Activated CD8-positive, alpha-beta memory T cell treated with anti-CD3 and anti-CD28 coated beads, Interleukin-2, amount 10 ng/mL, durations not matched to agents 7 days and 5 days (primary cell): ENCODE measurements around the gene CRIP2. TPM values are rescaled to one million over a fixed set of nuclear protein-coding genes. Genes with fewer than 3 reads are reported as not detected.

Experiments used
- ATAC-seq: fragments of 150-1000 bp; cut with Tn5 transposase; one replicate; pipeline ENCODE4 v1.10.0; 2021; ENCODE audit warnings: moderate library complexity
- CTCF ChIA-PET: fragments of 350-600 bp; sonication (Branson Sonifier 250); formaldehyde crosslinking; loops from one replicate; lab custom pipeline; 2021; ENCODE audit warnings: antibody characterized with exemption; lab: Charles Lee
- DNase-seq: peaks from one replicate; pipeline ENCODE4 v3.0.0-alpha.2; 2020
- H3K27ac Mint-ChIP-seq: one replicate; pipeline ENCODE4 v1.8.0; 2021; ENCODE audit warnings: mild to moderate bottlenecking, mixed read lengths
- H3K27me3 Mint-ChIP-seq: one replicate; pipeline ENCODE4 v1.8.0; 2021; ENCODE audit warnings: mixed read lengths
- H3K36me3 Mint-ChIP-seq: one replicate; pipeline ENCODE4 v1.8.0; 2021; ENCODE audit warnings: mild to moderate bottlenecking, mixed read lengths
- H3K4me1 Mint-ChIP-seq: one replicate; pipeline ENCODE4 v1.8.0; 2021; ENCODE audit warnings: mixed read lengths
- H3K4me3 Mint-ChIP-seq: one replicate; pipeline ENCODE4 v1.8.0; 2021; ENCODE audit warnings: mild to moderate bottlenecking, moderate library complexity, mixed read lengths
- H3K9me3 Mint-ChIP-seq: one replicate; pipeline ENCODE4 v1.8.0; 2022; ENCODE audit warnings: low read depth, mixed read lengths
- total RNA-seq, 2 experiments: library from RNA; stranded (reverse); gene quantifications; one replicate each; pipeline ENCODE4 v1.2.3, GENCODE V29; 2021

CRIP2 gene
- total RNA-seq, 2 experiments from 2014 or later, result 0.68 TPM; not detected in 1

DNA sequence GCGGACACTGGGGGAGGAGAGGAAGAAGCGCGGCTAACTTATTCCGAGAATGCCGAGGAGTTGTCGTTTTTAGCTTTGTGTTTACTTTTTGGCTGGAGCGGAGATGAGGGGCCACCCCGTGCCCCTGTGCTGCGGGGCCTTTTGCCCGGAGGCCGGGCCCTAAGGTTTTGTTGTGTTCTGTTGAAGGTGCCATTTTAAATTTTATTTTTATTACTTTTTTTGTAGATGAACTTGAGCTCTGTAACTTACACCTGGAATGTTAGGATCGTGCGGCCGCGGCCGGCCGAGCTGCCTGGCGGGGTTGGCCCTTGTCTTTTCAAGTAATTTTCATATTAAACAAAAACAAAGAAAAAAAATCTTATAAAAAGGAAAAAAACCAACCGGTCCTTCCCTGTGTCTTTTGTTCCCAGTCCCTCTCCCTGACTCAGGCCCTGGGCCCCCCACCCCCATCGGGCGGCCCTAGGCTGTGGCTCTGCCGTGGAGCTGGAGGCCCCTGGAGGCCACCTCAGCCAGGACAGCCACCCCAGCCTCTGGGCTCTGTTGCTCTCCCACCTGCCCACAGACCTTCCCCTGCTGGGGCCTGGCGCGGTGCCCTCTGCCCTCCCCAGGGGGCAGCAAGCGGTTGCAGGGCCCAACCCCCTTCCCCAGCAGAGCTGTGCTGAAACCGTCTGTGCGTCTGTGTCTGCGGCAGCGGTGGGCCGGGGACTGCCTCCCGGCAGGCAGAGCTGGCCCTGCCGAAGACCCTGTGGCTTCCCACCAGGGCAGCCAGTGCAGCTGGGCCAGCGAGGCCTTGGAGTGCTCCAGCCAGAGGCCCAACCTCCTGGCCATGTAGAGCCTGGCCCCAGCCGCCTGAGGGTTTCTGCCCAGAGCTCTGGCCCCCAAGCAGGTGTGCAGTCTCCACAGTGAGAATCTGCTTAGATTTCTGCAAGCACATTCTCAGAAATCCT lies 4.0 kb upstream of the CRIP2 start:
- DNase-seq (no peak), ATAC-seq (no peak)
- Mint-ChIP-seq H3K27ac (no peak overlapping the region), H3K36me3 (no peaks in the 10 kb centered on the region), H3K4me3 (no peak overlapping the region), H3K27me3 (peaks cover 4% of the 10 kb centered on the region), H3K9me3 (no peaks in the 10 kb centered on the region), H3K4me1 (no peaks in the 10 kb centered on the region)
- CTCF ChIA-PET, result interaction anchor here (0.9 to 2.0 kb wide), 4 partner anchors 10 to 74 kb away, joined by 3 to 5 read pairs (median 4); no protein-coding TSS in a partner anchor

DNA sequence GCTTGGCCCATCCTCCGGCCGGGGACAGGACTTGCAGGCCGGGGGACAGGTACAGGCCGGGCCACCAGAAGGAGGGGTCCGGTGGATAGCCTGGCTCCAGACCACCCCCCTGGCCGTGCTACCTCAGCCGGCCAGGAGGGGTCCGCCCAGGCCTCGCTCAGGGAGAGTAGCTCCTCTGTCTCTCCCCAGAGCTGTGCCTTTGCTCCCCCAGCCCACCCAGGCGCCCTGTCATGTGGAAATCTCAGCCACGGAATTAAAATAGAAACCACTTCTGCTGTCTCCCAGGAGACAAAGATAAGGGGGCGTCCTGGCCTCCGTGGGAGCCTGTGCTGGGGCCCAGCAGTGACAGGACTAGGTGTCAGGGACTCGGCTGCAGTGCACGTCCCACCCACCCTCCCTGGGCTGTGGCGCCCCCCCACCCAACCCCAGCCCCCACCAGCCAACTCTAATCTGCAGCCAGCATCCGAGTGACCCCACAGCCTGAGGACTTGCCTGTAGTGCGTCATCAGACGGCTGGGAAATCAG lies 3.3 kb upstream of the CRIP2 start:
- no peak overlapping the region for H3K27ac Mint-ChIP-seq
- no peak overlapping the region for H3K4me3 Mint-ChIP-seq
- no peaks in the 10 kb centered on the region for H3K4me1 Mint-ChIP-seq
- CTCF ChIA-PET, result interaction anchor here (1.2 to 2.0 kb wide), 3 partner anchors 9 to 23 kb away, joined by 4 to 15 read pairs (median 5); no protein-coding TSS in a partner anchor
- H3K36me3 Mint-ChIP-seq, result no peaks in the 10 kb centered on the region
- no peaks in the 10 kb centered on the region for H3K9me3 Mint-ChIP-seq
- peaks cover 11% of the 10 kb centered on the region for H3K27me3 Mint-ChIP-seq
- ATAC-seq (no peak), DNase-seq (no peak)

DNA sequence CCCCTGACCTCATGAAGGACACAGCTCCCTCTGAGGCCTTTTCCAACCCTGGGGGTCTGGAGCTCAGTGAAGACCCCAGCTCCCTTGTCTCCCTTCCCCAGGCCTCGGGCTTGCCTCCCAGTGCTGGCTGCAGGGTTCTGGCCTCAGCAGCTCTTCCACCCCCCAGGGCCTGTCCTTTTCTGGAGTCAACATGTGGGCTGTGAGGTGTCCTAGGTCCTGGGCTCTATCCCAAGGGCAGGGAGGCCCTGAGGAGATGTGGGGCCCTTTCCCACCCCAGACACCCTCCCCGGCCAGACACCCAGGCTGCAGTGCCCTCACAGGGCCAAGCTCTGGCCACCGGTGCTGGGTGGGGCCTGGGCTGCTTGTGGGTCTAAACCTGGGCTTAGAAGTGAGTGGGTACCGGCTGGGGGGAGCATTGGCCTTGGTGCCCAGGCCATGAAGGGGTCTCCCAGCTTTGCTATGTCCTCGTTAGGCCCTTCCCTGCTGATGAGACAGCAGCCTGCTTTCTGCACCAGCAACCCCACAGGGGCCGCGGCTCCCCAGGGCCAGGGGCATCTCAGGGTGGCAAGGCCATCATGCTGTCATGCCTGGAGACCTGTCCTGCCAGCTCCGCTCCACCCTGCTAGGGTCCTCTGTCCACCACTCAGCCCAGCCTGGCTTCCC lies 2.7 kb upstream of the CRIP2 start:
- H3K27ac Mint-ChIP-seq, result no peak overlapping the region
- ATAC-seq (no peak), DNase-seq (no peak)
- H3K9me3 Mint-ChIP-seq, result no peaks in the 10 kb centered on the region
- CTCF ChIA-PET, result interaction anchor here (1.2 to 2.5 kb wide), 4 partner anchors 9 to 98 kb away, joined by 3 to 15 read pairs (median 8); no protein-coding TSS in a partner anchor
- no peaks in the 10 kb centered on the region for H3K4me1 Mint-ChIP-seq
- no peaks in the 10 kb centered on the region for H3K36me3 Mint-ChIP-seq
- no peak overlapping the region for H3K4me3 Mint-ChIP-seq
- H3K27me3 Mint-ChIP-seq, result peaks cover 15% of the 10 kb centered on the region

DNA sequence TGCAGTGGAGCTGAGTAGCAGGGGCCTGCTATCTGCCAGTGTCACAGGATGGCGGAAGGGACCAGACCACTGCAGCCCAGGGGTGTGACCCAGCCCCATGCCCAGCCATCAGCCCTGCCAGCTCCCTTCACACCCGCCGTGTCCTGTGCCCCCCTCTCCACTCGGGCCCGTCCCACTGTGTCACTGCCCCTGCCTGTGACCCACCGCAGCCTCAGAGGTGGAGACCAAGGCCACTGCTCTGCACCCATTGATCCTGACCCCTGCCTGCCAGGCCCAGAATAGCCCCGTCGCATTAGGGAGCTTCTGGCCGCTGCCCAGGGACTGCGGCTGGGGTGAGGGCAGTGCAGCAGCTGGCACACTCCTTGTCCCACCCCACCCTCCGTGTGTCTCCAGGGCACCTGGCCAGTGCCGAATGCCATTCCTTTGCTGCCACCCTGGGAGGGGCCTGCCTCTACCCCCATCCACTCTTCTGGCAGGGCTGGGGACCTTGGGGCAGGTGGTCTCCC lies 2.1 kb upstream of the CRIP2 start:
- CTCF ChIA-PET, result interaction anchor here (1.2 to 2.5 kb wide), 4 partner anchors 8 to 99 kb away, joined by 3 to 15 read pairs (median 8); no protein-coding TSS in a partner anchor
- Mint-ChIP-seq H3K27ac (no peak overlapping the region), H3K27me3 (peaks cover 21% of the 10 kb centered on the region), H3K36me3 (peaks cover 2% of the 10 kb centered on the region), H3K4me3 (no peak overlapping the region), H3K9me3 (no peaks in the 10 kb centered on the region), H3K4me1 (no peaks in the 10 kb centered on the region)
- ATAC-seq, result no peak
- no peak for DNase-seq

DNA sequence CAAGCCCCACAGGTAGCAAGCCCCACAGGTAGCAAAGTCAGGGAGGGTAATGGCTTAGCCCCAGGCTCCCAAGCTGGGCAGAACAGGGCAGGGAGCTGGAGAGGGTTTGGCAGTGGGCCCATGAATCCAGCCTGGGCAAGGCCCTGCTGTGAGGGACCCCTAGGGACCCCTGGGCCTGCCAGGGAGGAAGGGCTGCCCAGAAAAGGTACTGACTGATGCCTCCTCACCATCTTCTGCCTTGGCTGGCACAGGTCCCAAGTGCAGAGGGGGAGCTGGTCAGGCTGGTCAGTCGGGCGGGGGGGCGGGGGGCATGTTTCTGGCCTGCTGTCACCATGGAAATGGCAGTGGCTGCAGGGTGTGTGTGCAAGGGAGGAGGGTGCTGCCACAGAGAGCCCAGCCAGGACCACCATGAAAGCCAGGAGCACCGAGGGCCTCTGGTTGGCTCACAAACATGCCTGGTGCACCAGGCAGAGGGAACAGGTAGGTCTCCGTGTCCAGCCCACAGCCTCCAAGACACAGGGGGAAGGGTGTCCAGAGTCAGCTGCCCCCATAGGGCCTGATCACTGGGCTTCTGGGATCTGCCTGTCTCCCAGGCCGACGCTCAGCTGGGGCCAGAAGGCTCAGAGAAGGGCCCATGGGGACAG lies 1.5 kb upstream of the CRIP2 start:
- H3K27ac Mint-ChIP-seq, result no peak overlapping the region
- DNase-seq, result no peak
- H3K9me3 Mint-ChIP-seq, result no peaks in the 10 kb centered on the region
- CTCF ChIA-PET, result interaction anchor here (1.1 to 2.5 kb wide), 3 partner anchors 17 to 100 kb away, joined by 3 to 11 read pairs (median 3); no protein-coding TSS in a partner anchor
- ATAC-seq, result no peak
- H3K4me3 Mint-ChIP-seq, result no peak overlapping the region
- peaks cover 2% of the 10 kb centered on the region for H3K36me3 Mint-ChIP-seq
- H3K27me3 Mint-ChIP-seq, result peaks cover 21% of the 10 kb centered on the region
- H3K4me1 Mint-ChIP-seq, result no peaks in the 10 kb centered on the region

DNA sequence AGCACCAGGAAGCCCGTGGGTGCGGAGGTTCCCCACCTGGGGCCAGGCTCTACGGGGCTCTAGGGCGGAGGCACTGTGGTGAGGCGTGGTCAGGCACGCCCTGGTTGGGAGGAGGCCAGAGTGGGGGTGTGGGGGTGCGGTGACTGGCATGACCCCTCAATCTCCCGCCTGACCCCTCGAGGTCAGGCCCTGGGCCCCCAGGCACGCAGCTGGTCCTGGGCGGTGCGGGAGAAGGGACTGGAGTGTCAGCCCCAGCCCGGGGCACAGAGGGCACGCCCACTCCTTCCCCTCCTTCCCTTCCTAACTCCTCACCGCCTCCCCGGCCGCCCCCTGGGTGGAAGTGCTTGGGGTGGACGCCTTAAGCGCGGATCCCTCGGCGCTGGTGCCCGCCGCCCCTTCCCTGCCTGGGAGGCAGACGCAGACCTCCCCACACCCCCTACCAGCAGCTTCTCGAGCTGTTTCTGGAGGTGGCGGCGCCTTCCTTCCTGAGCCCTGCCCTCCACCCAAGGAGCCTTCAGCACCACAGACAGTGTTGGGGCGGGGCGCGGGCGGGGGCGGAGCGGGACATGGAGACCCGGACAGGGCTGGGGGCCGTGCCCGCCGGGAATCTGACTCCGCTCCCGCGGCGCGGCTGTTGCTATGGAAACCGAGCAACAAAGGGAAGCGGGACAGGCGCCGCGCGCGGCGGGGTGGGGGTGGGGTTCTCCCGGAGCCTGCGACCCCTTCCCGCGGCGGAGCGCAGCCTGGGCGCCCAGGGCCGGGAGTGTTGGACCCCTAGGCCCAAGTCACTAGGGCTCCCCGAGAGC lies 741 bp upstream of the CRIP2 start:
- Mint-ChIP-seq H3K36me3 (peaks cover 2% of the 10 kb centered on the region), H3K27me3 (peaks cover 21% of the 10 kb centered on the region), H3K27ac (no peak overlapping the region), H3K4me3 (peak overlapping the region; percentile 40), H3K4me1 (no peaks in the 10 kb centered on the region), H3K9me3 (no peaks in the 10 kb centered on the region)
- DNase-seq (peak; percentile 76), ATAC-seq (peak; percentile 77)
- CTCF ChIA-PET, result interaction anchor here (1.1 to 2.5 kb wide), 2 partner anchors 16 to 54 kb away, joined by 3 to 11 read pairs; no protein-coding TSS in a partner anchor

DNA sequence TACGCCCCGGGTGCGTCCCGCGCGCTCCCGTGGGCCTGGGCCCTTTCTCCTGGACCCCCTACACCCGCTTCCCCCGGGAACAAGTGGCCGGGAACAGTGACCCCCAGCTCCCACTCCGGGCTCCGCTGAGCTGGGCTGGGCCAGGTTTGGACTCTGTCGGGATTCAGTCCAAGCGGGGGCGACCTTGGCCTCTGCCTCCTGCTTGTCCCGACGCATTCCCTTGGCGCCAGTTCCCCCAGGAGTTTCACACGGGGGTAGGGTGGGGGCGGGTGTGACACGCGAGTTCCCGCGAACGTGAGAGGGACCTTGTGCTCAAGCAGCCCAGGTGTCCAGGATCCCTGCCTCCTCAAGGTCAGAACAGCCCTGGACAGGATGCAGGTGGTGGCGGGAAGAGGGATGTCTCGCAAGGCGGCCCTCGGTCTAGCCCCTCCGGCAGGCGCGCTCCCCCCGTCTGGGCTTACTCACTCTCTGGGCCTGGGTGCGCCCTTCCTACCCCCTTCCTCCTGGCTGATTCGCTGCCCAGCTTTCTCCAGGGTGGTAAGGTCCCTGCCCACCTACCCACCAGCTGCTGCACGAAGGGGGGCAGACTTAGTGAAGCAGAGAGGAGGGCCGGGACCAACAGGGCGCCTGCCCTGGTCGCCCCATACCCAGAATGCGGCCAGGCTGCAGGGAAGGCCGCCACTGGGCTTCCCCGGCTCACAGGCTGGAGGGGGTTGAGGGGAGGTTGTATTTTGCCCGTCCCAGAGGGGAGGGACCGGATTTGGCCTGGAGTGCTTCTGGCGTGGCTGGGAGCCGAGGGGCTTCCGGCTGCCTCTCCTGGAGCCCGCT lies 862 bp downstream of the CRIP2 start:
- H3K27ac Mint-ChIP-seq, result no peak overlapping the region
- no peak overlapping the region for H3K4me3 Mint-ChIP-seq
- DNase-seq (no peak), ATAC-seq (no peak)
- H3K4me1 Mint-ChIP-seq, result no peaks in the 10 kb centered on the region
- H3K36me3 Mint-ChIP-seq, result peaks cover 2% of the 10 kb centered on the region
- peaks cover 32% of the 10 kb centered on the region for H3K27me3 Mint-ChIP-seq
- CTCF ChIA-PET, result interaction anchor here (0.9 kb wide), 1 partner anchor 14 kb away, joined by 3 read pairs; no protein-coding TSS in a partner anchor
- H3K9me3 Mint-ChIP-seq, result no peaks in the 10 kb centered on the region

DNA sequence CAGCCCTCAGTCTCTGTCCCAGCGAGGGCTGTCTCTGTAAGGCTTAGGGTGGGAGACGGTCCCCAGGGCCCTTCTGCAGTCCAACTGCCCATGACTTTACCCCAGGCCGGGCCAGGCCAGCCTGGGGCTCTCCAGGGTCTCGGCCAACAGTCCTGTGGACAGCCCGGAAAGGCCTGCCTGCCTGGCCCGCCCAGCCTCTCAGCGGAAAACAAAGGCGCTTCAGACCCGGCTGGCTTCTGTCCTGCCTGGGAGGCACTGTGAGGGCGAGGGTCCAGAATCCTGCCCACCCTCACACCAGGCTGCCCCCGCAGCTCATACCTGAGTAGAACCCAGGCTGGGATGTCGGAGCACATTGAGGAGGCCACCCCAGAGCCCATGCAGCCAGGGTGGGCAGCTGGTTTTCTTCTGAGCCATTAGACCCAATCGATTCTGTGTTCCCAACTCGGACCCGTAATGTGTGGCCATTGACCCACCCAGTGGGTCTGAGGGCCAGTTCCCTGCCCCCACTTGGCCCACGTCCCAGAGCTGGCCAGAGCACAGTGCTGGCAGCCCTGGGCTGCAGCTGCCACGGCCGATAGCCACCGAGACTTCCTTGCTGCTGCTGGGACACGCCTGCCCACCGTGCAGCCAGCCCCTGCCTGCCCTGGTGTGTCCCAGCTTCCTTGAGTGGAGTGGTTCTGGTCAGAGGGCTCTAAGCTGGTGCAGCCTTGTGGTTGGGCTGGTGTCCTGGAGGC lies 1.6 kb downstream of the CRIP2 start:
- peaks cover 2% of the 10 kb centered on the region for H3K36me3 Mint-ChIP-seq
- no peak overlapping the region for H3K27ac Mint-ChIP-seq
- peaks cover 5% of the 10 kb centered on the region for H3K4me1 Mint-ChIP-seq
- CTCF ChIA-PET, result interaction anchor here (0.9 kb wide), 1 partner anchor 14 kb away, joined by 3 read pairs; no protein-coding TSS in a partner anchor
- no peak overlapping the region for H3K4me3 Mint-ChIP-seq
- no peak for DNase-seq
- ATAC-seq, result no peak
- no peaks in the 10 kb centered on the region for H3K9me3 Mint-ChIP-seq
- H3K27me3 Mint-ChIP-seq, result peaks cover 32% of the 10 kb centered on the region

DNA sequence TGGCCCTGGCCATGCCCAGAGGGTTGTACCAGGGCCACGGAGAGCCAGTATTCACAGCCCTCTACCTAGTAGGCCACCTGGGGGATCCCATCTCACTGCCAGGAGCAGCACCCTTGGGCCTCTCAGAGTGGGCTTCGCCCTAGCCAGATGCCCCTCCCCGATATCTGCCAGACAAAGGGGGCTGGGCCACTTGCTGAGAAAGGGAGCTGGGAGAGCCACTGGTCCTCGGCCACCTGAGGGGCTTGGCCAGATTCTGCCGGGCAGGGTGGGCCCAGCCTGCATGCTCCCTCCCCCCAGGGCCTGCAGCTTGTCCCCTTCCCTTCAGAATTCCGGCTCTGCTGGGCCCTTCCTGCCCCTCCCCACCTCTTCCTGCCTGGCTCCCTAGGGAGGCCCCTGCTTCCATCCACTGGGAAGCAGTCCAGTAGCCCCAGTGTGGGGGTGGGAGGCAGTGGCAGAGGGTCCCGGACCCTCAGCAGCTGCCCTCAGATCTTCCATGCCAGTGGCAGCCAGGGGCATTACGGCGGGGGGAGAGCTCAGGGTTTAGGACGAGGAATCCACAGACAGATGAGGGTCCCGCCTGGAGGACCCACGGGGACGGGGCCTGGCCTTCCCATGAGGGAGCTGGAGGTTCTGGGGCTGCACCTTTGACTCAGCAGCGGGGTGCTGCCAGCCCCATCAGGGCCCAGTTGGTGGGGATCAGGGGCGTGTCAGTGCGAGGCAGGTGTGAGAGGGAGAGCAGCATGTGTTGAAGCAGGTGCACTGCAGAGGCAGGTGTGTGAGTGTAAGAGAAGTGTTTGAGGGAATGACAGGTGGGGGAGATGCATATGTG lies 2.4 kb downstream of the CRIP2 start:
- no peaks in the 10 kb centered on the region for H3K9me3 Mint-ChIP-seq
- H3K27ac Mint-ChIP-seq, result no peak overlapping the region
- CTCF ChIA-PET, result no interaction called here
- H3K36me3 Mint-ChIP-seq, result peaks cover 2% of the 10 kb centered on the region
- ATAC-seq (no peak), DNase-seq (no peak)
- H3K27me3 Mint-ChIP-seq, result peaks cover 32% of the 10 kb centered on the region
- H3K4me3 Mint-ChIP-seq, result no peak overlapping the region
- H3K4me1 Mint-ChIP-seq, result peaks cover 10% of the 10 kb centered on the region

DNA sequence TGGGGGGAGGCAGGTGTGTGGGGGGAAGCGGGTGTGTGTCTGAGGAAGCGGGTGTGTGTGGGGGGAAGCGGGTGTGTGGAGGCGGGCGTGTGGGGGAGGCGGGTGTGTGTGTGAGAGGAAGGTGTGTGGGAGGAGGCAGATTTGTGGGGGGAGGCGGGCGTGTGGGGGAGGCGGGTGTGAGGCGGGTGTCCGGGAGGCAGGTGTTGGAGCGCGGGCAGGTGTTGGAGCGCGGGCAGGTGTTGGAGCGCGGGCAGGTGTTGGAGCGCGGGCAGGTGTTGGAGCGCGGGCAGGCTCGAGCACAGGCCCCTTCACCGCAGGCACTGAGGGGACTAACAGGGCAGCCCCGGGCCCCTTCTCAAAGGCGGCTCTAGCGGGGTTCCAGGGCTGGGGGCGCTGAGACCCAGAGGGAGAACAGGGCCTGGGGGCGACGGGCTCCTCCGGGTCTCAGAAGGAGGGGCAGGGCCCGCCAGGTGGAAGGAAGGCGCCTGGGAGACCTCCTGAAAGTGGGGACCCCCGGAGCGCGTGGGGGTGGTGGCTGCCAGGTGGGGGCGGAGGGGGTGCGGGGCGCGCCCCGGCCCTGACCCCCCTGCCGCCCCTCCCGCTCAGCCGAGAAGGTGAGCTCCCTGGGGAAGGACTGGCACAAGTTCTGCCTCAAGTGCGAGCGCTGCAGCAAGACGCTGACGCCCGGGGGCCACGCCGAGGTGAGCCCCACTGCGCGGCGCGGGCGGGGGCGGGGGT lies 3.2 kb downstream of the CRIP2 start:
- CTCF ChIA-PET, result no interaction called here
- Mint-ChIP-seq H3K4me3 (no peak overlapping the region), H3K27me3 (peaks cover 32% of the 10 kb centered on the region), H3K4me1 (peaks cover 16% of the 10 kb centered on the region), H3K27ac (no peak overlapping the region), H3K36me3 (peaks cover 2% of the 10 kb centered on the region), H3K9me3 (no peaks in the 10 kb centered on the region)
- no peak for DNase-seq
- no peak for ATAC-seq
